Measurements from ENCODE around the gene MYH6. TPM values are rescaled to one million over a fixed set of nuclear protein-coding genes. Genes with fewer than 3 reads are reported as not detected.

Gene MYH6
- total RNA-seq, 1 donor from 2014 or later, result not detected

DNA sequence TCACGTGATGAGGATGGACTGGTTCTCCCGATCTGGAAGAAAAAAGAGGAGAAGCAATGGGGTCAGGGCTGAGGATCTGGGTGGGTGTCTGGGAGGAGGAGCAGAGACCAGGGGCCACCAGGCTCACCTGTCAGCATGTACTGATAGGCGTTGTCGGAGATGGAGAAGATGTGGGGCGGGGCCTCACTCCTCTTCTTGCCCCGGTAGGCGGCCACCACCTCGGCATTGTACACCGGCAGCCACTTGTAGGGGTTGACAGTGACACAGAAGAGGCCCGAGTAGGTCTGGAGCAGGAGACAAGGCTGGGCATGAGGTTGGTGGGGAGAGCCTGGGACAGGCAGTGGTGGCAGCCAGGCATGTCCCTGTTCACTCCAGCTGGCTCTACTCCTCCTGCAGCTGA is 3.0 kb downstream of the MYH6 start:
- H3K27ac Mint-ChIP-seq (ENCODE audit: unreplicated experiment), result no peak overlapping the region
- Histone ChIP-seq H3K4me2 (ENCODE audit: low read length) (no peak overlapping the region), H3K4me3 (ENCODE audit: insufficient read depth, low read depth, low read length) (no peak overlapping the region), H3K27me3 (ENCODE audit: insufficient read depth, low read length) (no peaks in the 10 kb centered on the region), H3K27ac (ENCODE audit: low read depth, low read length) (no peak overlapping the region), H3K9me3 (ENCODE audit: insufficient read depth, low read depth, low read length) (no peaks in the 10 kb centered on the region), H3K4me1 (ENCODE audit: insufficient read depth, low read length) (no peaks in the 10 kb centered on the region), H3K79me2 (ENCODE audit: insufficient read depth, low read length) (no peaks in the 10 kb centered on the region), H3K9ac (ENCODE audit: low read length) (no peak overlapping the region), H4K20me1 (ENCODE audit: insufficient read depth, low read length) (no peaks in the 10 kb centered on the region), H2AFZ (ENCODE audit: low read depth, low read length) (no peak overlapping the region), H3K36me3 (ENCODE audit: insufficient read depth, low read length) (no peaks in the 10 kb centered on the region)
- no peak for FAIRE-seq
- TF ChIP-seq, protein P1, sequence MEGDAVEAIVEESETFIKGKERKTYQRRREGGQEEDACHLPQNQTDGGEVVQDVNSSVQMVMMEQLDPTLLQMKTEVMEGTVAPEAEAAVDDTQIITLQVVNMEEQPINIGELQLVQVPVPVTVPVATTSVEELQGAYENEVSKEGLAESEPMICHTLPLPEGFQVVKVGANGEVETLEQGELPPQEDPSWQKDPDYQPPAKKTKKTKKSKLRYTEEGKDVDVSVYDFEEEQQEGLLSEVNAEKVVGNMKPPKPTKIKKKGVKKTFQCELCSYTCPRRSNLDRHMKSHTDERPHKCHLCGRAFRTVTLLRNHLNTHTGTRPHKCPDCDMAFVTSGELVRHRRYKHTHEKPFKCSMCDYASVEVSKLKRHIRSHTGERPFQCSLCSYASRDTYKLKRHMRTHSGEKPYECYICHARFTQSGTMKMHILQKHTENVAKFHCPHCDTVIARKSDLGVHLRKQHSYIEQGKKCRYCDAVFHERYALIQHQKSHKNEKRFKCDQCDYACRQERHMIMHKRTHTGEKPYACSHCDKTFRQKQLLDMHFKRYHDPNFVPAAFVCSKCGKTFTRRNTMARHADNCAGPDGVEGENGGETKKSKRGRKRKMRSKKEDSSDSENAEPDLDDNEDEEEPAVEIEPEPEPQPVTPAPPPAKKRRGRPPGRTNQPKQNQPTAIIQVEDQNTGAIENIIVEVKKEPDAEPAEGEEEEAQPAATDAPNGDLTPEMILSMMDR (IDR thresholded peaks at IDR 0.05; ENCODE audit: insufficient read depth, low read depth, low read length), result no peak
- TF ChIP-seq EZH2 (IDR thresholded peaks at IDR 0.05; ENCODE audit: insufficient read depth, low read length), result no peak
- DNase-seq (ENCODE audit: low read depth), result no peak
- H3K27me3 Mint-ChIP-seq (ENCODE audit: low read depth, unreplicated experiment), result peaks cover 72% of the 10 kb centered on the region
- H3K9me3 Mint-ChIP-seq (ENCODE audit: unreplicated experiment), result peaks cover 9% of the 10 kb centered on the region
- no peak overlapping the region for H3K4me3 Mint-ChIP-seq (ENCODE audit: unreplicated experiment)
- H3K4me1 Mint-ChIP-seq (ENCODE audit: low read depth, unreplicated experiment), result no peaks in the 10 kb centered on the region
- no peaks in the 10 kb centered on the region for H3K36me3 Mint-ChIP-seq (ENCODE audit: low read depth, unreplicated experiment)

GRCh38 chr14:23404331-23404900 is 3.7 kb downstream of the MYH6 start:
- no peak for TF ChIP-seq EZH2 (IDR thresholded peaks at IDR 0.05; ENCODE audit: insufficient read depth, low read length)
- TF ChIP-seq, protein P1 (IDR thresholded peaks at IDR 0.05; ENCODE audit: insufficient read depth, low read depth, low read length), result no peak
- Mint-ChIP-seq H3K4me3 (ENCODE audit: unreplicated experiment) (no peak overlapping the region), H3K4me1 (ENCODE audit: low read depth, unreplicated experiment) (no peaks in the 10 kb centered on the region), H3K27me3 (ENCODE audit: low read depth, unreplicated experiment) (peaks cover 76% of the 10 kb centered on the region), H3K9me3 (ENCODE audit: unreplicated experiment) (peaks cover 9% of the 10 kb centered on the region), H3K27ac (ENCODE audit: unreplicated experiment) (no peak overlapping the region), H3K36me3 (ENCODE audit: low read depth, unreplicated experiment) (no peaks in the 10 kb centered on the region)
- Histone ChIP-seq H3K9ac (ENCODE audit: low read length) (no peak overlapping the region), H3K27me3 (ENCODE audit: insufficient read depth, low read length) (no peaks in the 10 kb centered on the region), H3K9me3 (ENCODE audit: insufficient read depth, low read depth, low read length) (no peaks in the 10 kb centered on the region), H3K79me2 (ENCODE audit: insufficient read depth, low read length) (no peaks in the 10 kb centered on the region), H2AFZ (ENCODE audit: low read depth, low read length) (no peak overlapping the region), H3K4me1 (ENCODE audit: insufficient read depth, low read length) (no peaks in the 10 kb centered on the region), H3K4me3 (ENCODE audit: insufficient read depth, low read depth, low read length) (no peak overlapping the region), H4K20me1 (ENCODE audit: insufficient read depth, low read length) (no peaks in the 10 kb centered on the region), H3K36me3 (ENCODE audit: insufficient read depth, low read length) (no peaks in the 10 kb centered on the region), H3K4me2 (ENCODE audit: low read length) (no peak overlapping the region), H3K27ac (ENCODE audit: low read depth, low read length) (no peak overlapping the region)
- DNase-seq (ENCODE audit: low read depth) (no peak), FAIRE-seq (no peak)

DNA sequence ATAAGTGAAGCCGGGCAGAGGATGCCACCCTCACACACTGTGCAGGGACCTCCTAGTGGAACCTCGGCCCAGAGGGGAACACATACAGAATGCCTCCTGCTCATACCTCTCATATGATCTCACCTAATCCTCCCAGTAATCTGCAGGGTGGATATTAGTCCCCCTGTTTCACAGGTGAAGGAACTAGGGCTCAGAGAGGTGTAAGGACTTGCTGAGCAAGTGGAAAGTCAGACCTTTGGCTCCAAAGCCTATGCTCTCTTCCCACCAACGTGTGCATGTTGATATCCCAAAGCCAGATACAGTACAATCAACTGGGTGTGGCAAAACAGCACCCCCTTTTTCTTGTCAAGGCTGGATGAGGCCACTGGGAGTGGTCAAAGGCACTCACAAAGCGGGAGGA is 4.2 kb downstream of the MYH6 start:
- Histone ChIP-seq H3K9ac (ENCODE audit: low read length) (no peak overlapping the region), H4K20me1 (ENCODE audit: insufficient read depth, low read length) (no peaks in the 10 kb centered on the region), H3K79me2 (ENCODE audit: insufficient read depth, low read length) (no peaks in the 10 kb centered on the region), H3K36me3 (ENCODE audit: insufficient read depth, low read length) (no peaks in the 10 kb centered on the region), H3K4me2 (ENCODE audit: low read length) (no peak overlapping the region), H3K4me3 (ENCODE audit: insufficient read depth, low read depth, low read length) (no peak overlapping the region), H3K4me1 (ENCODE audit: insufficient read depth, low read length) (no peaks in the 10 kb centered on the region), H2AFZ (ENCODE audit: low read depth, low read length) (no peak overlapping the region), H3K27me3 (ENCODE audit: insufficient read depth, low read length) (no peaks in the 10 kb centered on the region), H3K27ac (ENCODE audit: low read depth, low read length) (no peak overlapping the region), H3K9me3 (ENCODE audit: insufficient read depth, low read depth, low read length) (no peaks in the 10 kb centered on the region)
- peaks cover 9% of the 10 kb centered on the region for H3K9me3 Mint-ChIP-seq (ENCODE audit: unreplicated experiment)
- DNase-seq (ENCODE audit: low read depth), result no peak
- no peak overlapping the region for H3K27ac Mint-ChIP-seq (ENCODE audit: unreplicated experiment)
- H3K36me3 Mint-ChIP-seq (ENCODE audit: low read depth, unreplicated experiment), result no peaks in the 10 kb centered on the region
- FAIRE-seq, result no peak
- TF ChIP-seq EZH2 (IDR thresholded peaks at IDR 0.05; ENCODE audit: insufficient read depth, low read length), result no peak
- TF ChIP-seq, protein P1 (IDR thresholded peaks at IDR 0.05; ENCODE audit: insufficient read depth, low read depth, low read length), result no peak
- peaks cover 78% of the 10 kb centered on the region for H3K27me3 Mint-ChIP-seq (ENCODE audit: low read depth, unreplicated experiment)
- peak overlapping the region; percentile 20 for H3K4me3 Mint-ChIP-seq (ENCODE audit: unreplicated experiment)
- no peaks in the 10 kb centered on the region for H3K4me1 Mint-ChIP-seq (ENCODE audit: low read depth, unreplicated experiment)
